ENCODE data around the gene SNX32.
A peak's percentile ranks its signal among the peaks of the same experiment; 100 is the strongest.
"Not testable (repeated sequence)": the region's sequence is repeated elsewhere in the genome, so short reads cannot be mapped to it uniquely, and the experiment has no call there.

Gene SNX32

DNA sequence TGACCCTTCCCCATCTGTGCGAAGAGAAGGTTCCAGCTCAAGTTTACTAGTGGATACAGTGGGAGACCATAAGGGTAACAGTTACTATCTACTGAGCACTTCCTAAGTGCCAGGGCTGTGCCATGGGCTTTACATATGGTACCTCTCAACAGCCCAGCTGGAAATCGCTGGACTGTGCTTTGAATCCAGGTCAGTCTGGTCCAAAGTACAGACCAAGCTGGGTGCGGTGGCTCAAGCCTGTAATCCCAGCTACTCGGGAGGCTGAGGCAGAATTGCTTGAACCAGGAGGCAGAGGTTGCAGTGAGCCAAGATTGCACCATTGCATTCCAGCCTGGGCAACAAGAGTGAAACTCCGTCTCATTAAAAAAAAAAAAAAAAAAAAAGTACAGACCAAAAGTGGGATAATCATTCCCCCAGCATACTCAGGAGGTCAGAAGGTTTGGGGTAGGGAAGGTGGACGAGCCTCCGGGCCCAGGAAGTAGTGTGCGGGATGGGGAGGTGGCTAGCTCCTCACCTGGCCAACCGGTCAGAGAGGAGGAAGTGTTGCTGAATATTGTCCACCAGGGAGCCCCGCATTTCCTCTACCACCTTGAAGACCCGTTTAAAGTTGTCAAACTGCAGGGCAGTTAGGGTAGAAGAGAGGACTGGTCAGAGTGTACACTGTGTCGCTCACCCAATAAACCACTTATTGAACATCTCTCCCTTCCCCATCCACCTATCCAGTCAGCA lies 52.2 kb downstream of the SNX32 start:
- peaks cover 17% of the 10 kb centered on the region for H3K4me1 ChIP-seq (ENCODE audit: control insufficient read depth, insufficient read depth, low read length)
- peaks cover 21% of the 10 kb centered on the region for H3K36me3 ChIP-seq (ENCODE audit: control insufficient read depth, insufficient read depth, low read length)
- H3K9ac ChIP-seq (ENCODE audit: low read length), result no peak overlapping the region
- no peak overlapping the region for H3K27ac ChIP-seq (ENCODE audit: low read depth, low read length)
- no peaks in the 10 kb centered on the region for H3K27me3 ChIP-seq (ENCODE audit: control insufficient read depth, insufficient read depth, low read length)
- no peak overlapping the region for H3K4me3 ChIP-seq (ENCODE audit: low read length)

DNA sequence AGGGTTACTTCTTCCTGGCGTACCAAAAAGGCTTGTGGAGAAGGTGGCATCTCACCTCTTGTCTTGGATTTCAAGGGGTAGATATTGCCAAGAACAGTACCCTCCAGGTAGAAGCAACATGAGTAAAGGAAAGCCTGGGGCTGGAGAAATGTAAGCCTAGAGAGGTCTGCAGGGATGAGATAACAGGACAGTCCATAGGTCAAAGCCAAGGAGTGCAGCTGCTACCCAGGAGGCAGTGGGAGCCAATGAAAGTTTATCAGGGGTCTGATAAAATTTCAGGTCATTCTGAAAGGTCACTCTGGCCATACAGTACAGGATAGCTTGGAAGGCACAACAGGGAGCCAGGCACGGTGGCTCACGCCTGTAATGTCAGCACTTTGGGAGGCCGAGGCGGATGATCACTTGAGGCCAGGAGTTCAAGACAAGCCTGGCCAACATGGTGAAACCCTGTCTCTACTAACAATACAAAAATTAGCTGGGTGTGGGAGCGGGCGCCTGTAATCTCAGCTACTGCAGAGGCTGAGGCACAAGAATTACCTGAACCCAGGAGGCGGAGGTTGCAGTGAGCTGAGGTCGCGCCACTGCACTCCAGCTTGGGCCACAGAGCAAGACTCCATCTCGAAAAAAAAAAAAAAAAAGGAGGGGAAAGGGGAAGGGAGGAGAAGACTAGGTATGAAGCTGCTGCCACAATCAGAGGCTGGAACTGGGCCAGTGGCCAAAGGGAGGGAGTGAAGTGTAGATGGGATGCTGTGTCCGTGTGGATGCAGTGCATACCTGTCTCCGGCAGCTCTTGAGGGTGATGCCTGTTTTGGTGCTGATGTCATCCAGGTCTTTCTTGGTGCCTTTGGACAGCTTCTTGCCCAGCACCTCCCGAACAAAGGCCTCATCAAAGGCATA lies 53.3 kb downstream of the SNX32 start:
- Histone ChIP-seq H3K4me3 (ENCODE audit: low read length) (peak overlapping the region; percentile 94), H3K4me1 (ENCODE audit: control insufficient read depth, insufficient read depth, low read length) (peaks cover 21% of the 10 kb centered on the region), H3K9ac (ENCODE audit: low read length) (peak overlapping the region; percentile 70), H3K27me3 (ENCODE audit: control insufficient read depth, insufficient read depth, low read length) (no peaks in the 10 kb centered on the region), H3K36me3 (ENCODE audit: control insufficient read depth, insufficient read depth, low read length) (peaks cover 21% of the 10 kb centered on the region), H3K27ac (ENCODE audit: low read depth, low read length) (peak overlapping the region; percentile 94)

DNA sequence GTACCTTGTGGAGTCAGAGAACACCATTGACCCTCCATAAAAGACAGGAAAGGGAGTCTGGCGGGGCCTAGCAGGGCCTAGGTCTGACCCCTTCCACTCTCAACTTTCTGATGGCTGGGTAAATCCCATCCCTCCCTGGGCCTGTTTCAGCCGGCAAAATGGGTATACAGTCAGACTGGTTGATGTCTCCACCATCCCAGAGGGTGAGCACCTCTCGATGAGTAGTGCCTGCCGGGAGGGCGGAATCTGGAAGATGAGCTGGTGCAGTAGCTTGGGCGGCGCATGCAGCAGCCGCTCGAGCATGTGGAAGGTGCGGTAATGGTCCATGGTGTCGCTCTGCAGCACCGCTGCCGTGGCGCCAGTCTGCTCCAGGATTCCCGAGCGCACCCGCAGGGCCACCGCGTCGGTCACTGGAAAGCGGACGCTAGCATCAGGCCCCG lies 54.0 kb downstream of the SNX32 start:
- H3K9ac ChIP-seq (ENCODE audit: low read length), result peak overlapping the region; percentile 70
- H3K27me3 ChIP-seq (ENCODE audit: control insufficient read depth, insufficient read depth, low read length), result no peaks in the 10 kb centered on the region
- peaks cover 28% of the 10 kb centered on the region for H3K4me1 ChIP-seq (ENCODE audit: control insufficient read depth, insufficient read depth, low read length)
- peak overlapping the region; percentile 94 for H3K27ac ChIP-seq (ENCODE audit: low read depth, low read length)
- H3K4me3 ChIP-seq (ENCODE audit: low read length), result peak overlapping the region; percentile 94
- H3K36me3 ChIP-seq (ENCODE audit: control insufficient read depth, insufficient read depth, low read length), result peaks cover 18% of the 10 kb centered on the region

DNA sequence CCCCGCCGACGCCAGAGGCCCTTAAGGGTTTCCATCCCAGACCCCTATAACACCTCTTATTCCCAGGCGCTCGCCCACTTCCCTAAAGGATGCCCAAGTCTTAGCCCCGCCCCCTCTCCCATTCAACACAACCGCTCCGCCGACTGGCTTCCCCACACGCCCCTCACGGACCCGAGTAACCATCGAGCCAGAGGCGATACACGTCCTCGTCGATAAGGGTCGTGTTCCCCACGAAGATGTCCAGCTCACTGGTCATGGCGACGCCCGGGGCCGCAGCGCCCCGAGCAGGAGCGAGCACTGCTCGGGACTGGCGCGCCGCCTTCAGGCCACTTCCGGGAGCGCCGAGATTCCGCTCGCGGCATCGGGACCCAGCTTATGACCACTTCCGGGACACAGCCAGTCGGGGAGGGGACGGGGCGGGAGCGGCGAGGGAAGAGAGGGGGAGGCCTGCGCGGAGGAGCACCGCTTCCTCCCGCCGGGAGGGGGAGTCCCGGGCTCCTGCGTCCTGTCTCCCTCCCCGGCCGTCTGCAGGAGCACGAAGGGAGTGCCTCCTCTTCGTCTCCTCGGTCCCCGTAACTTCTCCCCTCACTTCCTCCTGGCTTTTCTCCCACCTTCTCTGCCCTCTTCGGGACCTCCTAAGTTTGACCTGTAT lies 54.5 kb downstream of the SNX32 start, which contains the start of gene FIBP:
FIBP (minus strand) TSS at position 309 of the 652 bp plus-strand sequence; CDS start at position 256, 53 bp downstream.
- peaks cover 31% of the 10 kb centered on the region for H3K4me1 ChIP-seq (ENCODE audit: control insufficient read depth, insufficient read depth, low read length)
- H3K9ac ChIP-seq (ENCODE audit: low read length), result peak within 1 kb of the TSS; percentile 82
- peak within 1 kb of the TSS; percentile 94 for H3K4me3 ChIP-seq (ENCODE audit: low read length)
- peaks cover 15% of the 10 kb centered on the region for H3K36me3 ChIP-seq (ENCODE audit: control insufficient read depth, insufficient read depth, low read length)
- H3K27ac ChIP-seq (ENCODE audit: low read depth, low read length), result peak within 1 kb of the TSS; percentile 94
- H3K27me3 ChIP-seq (ENCODE audit: control insufficient read depth, insufficient read depth, low read length), result no peaks in the 10 kb centered on the region

DNA sequence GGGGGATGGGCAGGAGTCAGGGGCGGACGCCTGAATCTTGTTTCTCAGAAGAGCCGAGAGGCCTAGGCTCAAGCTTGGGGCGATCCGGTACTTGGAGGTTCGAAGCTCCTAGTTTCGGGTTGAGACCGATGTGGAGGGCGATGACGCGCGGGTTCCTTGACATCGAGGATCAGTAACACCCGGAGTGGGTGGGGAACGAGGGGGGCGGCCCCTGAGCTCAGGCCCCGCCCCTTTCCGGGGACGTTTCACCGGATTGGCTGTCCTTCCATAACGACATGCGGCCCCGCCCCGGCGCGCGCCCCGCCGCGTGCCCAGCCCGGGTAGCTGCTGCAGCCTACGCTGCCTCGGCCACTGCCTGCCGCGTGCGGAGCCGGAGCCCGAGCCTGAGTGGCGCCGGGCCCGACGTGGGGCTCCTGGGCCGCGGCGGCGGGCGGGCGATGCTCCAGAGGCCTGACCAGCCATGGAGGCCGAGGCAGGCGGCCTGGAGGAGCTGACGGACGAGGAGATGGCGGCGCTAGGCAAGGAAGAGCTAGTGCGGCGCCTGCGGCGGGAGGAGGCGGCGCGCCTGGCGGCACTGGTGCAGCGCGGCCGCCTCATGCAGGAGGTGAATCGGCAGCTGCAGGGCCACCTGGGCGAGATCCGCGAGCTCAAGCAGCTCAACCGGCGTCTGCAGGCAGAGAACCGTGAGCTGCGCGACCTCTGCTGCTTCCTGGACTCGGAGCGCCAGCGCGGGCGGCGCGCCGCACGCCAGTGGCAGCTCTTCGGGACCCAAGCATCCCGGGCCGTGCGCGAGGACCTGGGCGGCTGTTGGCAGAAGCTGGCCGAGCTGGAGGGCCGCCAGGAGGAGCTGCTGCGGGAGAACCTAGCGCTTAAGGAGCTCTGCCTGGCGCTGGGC lies 56.8 kb downstream of the SNX32 start, which contains the start of gene CCDC85B:
CCDC85B (plus strand) TSS at position 350 of the 895 bp plus-strand sequence; CDS start at position 461, 111 bp downstream.
- Histone ChIP-seq H3K27me3 (ENCODE audit: control insufficient read depth, insufficient read depth, low read length) (no peaks in the 10 kb centered on the region), H3K4me1 (ENCODE audit: control insufficient read depth, insufficient read depth, low read length) (peaks cover 37% of the 10 kb centered on the region), H3K27ac (ENCODE audit: low read depth, low read length) (peak within 1 kb of the TSS; percentile 95)

DNA sequence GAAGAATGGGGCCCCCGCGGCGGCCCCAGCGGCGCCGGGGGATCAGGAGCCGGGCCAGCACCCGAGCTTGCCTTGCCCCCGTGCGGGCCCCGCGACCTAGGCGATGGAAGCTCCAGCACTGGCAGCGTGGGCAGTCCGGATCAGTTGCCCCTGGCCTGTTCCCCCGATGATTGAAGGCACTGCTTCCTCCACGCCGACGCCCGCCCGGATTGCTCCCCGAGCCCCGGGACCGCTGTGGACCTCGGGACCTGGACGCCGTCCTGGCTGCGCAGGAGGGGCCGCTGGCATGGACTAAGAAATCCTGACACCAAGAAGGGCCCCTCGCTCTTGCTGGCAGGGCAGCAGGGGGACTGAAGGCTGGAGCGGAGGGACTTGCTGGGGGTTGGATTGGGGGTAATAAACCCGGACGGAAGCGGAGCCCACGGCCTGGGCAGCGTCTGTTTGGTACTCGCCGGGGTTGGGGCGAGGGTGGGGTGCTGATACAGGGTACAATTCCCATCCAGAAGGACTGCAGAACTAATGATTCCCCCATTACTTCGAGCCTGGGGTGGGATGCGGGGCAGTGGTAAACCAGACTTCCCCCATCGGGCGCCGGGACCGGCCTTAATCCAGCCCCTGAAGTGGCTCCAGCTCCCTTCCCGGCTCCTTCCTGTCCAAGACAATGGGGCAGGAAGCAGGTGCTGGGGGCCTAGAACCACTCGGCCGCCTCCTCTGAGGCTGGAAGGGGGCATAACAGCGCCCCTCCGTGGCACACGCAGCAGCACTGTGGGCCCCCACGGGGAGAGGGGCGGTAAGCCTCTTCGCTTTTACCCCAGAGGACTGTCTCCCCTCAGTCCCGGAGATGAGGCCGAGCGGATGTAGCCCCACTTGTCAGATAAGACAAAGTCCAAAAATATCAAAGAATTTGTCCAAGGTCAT lies 57.7 kb downstream of the SNX32 start:
- Histone ChIP-seq H3K4me3 (ENCODE audit: low read length) (peak overlapping the region; percentile 81), H3K36me3 (ENCODE audit: control insufficient read depth, insufficient read depth, low read length) (peaks cover under 1% of the 10 kb centered on the region), H3K4me1 (ENCODE audit: control insufficient read depth, insufficient read depth, low read length) (peaks cover 37% of the 10 kb centered on the region), H3K27ac (ENCODE audit: low read depth, low read length) (peak overlapping the region; percentile 95), H3K9ac (ENCODE audit: low read length) (no peak overlapping the region), H3K27me3 (ENCODE audit: control insufficient read depth, insufficient read depth, low read length) (no peaks in the 10 kb centered on the region)

More for the DNA sequence above, 56.8 kb downstream of the SNX32 start, which contains the start of gene CCDC85B:
- peak within 1 kb of the TSS; percentile 81 for H3K4me3 ChIP-seq (ENCODE audit: low read length)
- peak within 1 kb of the TSS; percentile 57 for H3K9ac ChIP-seq (ENCODE audit: low read length)
- peaks cover 5% of the 10 kb centered on the region for H3K36me3 ChIP-seq (ENCODE audit: control insufficient read depth, insufficient read depth, low read length)

DNA sequence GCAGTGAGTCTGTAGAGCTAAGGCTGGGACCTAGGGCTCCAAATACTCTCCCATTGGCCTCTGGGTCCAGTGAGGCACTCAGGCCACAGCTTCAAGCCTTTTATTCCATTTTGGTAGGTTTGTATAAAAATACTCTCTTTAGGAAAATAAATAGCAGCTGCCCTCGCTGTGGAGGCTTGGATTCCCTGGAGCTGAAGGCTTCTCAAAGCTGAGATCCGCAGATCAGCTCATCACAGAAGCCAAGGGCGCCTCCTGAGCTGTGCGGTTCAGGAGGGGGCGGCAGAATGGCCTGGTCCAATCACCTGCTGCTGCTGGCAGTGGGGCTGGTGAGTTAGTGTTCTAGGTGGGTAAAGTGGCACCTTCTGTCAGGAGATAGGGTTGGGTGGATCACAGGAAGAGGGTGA lies 58.4 kb downstream of the SNX32 start:
- not testable (repeated sequence) for H3K36me3 ChIP-seq (ENCODE audit: control insufficient read depth, insufficient read depth, low read length); H3K9ac ChIP-seq (ENCODE audit: low read length); H3K27me3 ChIP-seq (ENCODE audit: control insufficient read depth, insufficient read depth, low read length)
- Histone ChIP-seq H3K4me1 (ENCODE audit: control insufficient read depth, insufficient read depth, low read length) (peaks cover 37% of the 10 kb centered on the region), H3K4me3 (ENCODE audit: low read length) (peak overlapping the region; percentile 81), H3K27ac (ENCODE audit: low read depth, low read length) (peak overlapping the region; percentile 95)

DNA sequence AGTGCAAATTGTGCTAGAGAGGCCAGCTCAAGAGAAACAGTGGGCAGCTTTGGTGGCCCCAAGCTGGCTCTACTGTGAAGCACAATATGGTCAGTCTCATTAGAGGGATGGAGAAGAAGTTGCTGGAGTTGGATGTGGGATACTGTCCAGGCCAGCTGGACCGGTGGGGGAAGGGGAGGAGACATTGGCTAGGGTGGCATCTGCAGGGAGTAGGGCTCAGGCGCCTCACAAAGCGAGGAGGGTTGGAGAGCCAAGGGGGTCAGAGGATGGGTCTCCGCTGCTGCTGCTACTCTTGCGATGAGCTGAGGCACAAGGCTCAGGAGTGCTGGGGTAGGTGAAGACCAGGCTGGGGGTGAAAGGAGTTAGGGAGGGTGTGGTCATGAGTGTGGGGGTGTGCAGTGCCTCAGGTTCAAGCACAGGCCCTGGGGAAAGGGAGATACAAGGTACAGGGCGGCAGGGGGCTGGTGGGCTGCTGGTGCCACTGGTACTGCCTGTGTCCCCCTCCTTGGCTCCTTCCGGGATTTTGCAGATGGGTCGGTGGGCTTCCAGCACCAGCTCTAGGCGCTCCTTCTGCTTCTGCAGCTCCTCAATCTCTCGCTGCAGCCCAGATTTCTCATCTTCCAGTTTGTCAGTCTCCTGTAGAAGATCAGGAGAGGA lies 59.0 kb downstream of the SNX32 start:
- Histone ChIP-seq H3K27me3 (ENCODE audit: control insufficient read depth, insufficient read depth, low read length) (no peaks in the 10 kb centered on the region), H3K9ac (ENCODE audit: low read length) (no peak overlapping the region), H3K4me1 (ENCODE audit: control insufficient read depth, insufficient read depth, low read length) (peaks cover 31% of the 10 kb centered on the region), H3K36me3 (ENCODE audit: control insufficient read depth, insufficient read depth, low read length) (no peaks in the 10 kb centered on the region), H3K27ac (ENCODE audit: low read depth, low read length) (peak overlapping the region; percentile 95), H3K4me3 (ENCODE audit: low read length) (peak overlapping the region; percentile 35)

DNA sequence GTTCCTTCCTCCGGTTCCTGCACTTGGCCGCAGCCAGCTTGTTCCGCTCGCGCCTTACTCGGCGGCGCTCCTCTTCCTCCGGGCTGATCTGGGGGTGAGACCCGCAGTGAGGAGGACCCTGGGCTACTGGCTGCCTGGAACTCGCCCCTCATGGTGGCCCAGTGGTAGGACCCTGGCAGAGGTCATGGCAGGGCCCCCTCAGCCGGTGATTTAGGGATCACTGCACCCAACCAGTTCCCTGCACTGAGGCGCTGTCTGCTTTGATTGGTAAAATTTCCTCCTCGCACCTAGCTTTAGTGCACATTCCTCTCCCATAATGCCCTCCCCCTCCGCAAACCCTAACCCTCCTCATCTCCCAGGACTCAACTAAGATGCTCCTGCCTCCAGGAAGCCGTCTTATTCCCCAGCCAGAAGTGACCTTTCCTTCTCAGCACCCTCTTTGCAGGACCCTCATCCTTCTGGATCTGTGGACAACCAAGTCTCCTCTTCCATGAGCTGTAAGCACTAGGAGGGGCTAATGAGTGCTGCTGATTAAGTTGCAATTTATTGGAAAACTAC lies 60.4 kb downstream of the SNX32 start:
- Histone ChIP-seq H3K27me3 (ENCODE audit: control insufficient read depth, insufficient read depth, low read length) (peaks cover 3% of the 10 kb centered on the region), H3K9ac (ENCODE audit: low read length) (peak overlapping the region; percentile 43), H3K4me3 (ENCODE audit: low read length) (peak overlapping the region; percentile 32), H3K36me3 (ENCODE audit: control insufficient read depth, insufficient read depth, low read length) (no peaks in the 10 kb centered on the region), H3K4me1 (ENCODE audit: control insufficient read depth, insufficient read depth, low read length) (peaks cover 31% of the 10 kb centered on the region), H3K27ac (ENCODE audit: low read depth, low read length) (peak overlapping the region; percentile 68)

DNA sequence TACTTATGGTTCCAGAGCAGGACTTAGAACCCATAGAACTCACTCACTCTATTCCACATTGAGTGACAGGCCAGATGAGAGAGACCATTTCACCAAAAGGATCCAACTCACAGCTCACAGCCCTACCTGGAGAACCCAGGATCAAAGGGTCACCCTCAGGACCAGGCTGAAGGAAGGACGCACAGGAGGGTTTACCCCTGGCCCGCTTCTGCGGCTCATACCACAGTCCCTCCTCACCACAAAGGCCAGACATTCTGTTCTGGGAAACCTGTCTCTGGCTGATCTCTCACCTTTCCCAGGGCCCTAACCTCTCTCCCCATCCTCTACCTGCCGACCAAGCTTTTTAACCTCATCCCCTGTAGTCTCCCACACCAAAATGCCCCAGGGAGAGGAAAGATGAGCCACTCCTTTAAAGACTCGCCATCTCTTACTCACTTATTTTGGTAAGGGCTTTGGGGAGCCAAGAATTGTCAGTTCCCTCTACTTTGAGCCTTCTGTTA lies 61.8 kb downstream of the SNX32 start:
- H3K4me3 ChIP-seq (ENCODE audit: low read length), result no peak overlapping the region
- H3K27me3 ChIP-seq (ENCODE audit: control insufficient read depth, insufficient read depth, low read length), result peaks cover 9% of the 10 kb centered on the region

More for the DNA sequence above, 61.8 kb downstream of the SNX32 start:
- Histone ChIP-seq H3K4me1 (ENCODE audit: control insufficient read depth, insufficient read depth, low read length) (peaks cover 22% of the 10 kb centered on the region), H3K36me3 (ENCODE audit: control insufficient read depth, insufficient read depth, low read length) (no peaks in the 10 kb centered on the region), H3K27ac (ENCODE audit: low read depth, low read length) (no peak overlapping the region), H3K9ac (ENCODE audit: low read length) (no peak overlapping the region)
